Measurements from ENCODE around the gene TAS2R3. TPM values are rescaled to one million over a fixed set of nuclear protein-coding genes. Genes with fewer than 3 reads are reported as not detected.

Gene TAS2R3
- total and polyA plus RNA-seq, 3 experiments from 2014 or later: 0.98 to 1.0 TPM; not detected in 1

DNA sequence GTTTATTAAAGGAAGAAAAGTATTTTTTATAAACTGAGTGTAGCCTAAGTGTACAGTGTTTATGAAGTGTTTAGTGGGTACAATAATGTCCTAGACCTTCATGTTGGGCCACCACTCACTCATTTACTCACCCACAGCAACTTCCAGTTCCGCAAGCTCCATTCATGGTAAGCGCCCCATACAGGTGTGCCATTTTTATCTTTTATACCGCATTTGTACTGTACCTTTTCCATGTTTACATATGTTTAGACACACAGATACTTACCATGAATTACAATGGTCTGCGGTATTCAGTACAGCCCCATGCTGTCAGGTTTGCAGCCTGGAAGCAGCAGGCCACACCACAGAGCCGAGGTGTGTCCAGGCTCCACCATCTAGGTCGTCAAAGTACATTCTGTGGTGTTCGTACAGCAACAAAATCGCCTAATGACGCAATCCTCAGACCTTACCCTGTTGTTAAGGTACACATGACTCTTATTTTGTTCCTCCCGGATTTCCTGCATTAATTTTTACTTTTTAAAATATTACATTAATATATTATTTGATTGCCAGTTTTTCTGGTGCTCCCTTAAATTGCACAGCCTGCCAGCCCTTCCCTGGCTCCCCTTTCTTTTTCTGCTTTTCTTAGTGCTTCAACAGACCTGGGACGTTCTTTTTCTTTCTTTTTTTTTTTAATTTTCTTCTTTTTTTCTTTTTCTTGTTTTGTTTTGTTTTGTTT lies 26.6 kb upstream of the TAS2R3 start:
- ChIA-PET CTCF (interaction anchor here (0.6 to 3.2 kb wide), 30 partner anchors 8 to 1740 kb away, joined by 3 to 34 read pairs (median 4); partner anchors contain the start of genes AGK, DENND11, MRPS33 and TAS2R4), POLR2A (interaction anchor here (1.3 to 1.4 kb wide), 2 partner anchors 36 to 83 kb away, joined by 5 to 22 read pairs; partner anchors contain the start of gene DENND11)
- peak overlapping the region; percentile 85 for H3K27ac ChIP-seq (ENCODE audit: low read depth, low read length)
- H3K27me3 ChIP-seq (ENCODE audit: insufficient read depth, low read length, poor library complexity, severe bottlenecking): no peaks in the 10 kb centered on the region
- H3K36me3 Mint-ChIP-seq: peaks cover 0 to 34% (median 11%) of the 10 kb centered on the region in 3 donors
- peaks cover 40 to 61% (median 58%) of the 10 kb centered on the region in 3 donors for H3K4me1 Mint-ChIP-seq
- H3K4me3 ChIP-seq (ENCODE audit: low read length): peak overlapping the region; percentile 67
- no peaks in the 10 kb centered on the region for H3K27me3 Mint-ChIP-seq
- peak; percentile 6 to 47 (median 34) for DNase-seq
- H3K9me3 Mint-ChIP-seq: no peaks in the 10 kb centered on the region
- H3K27ac Mint-ChIP-seq: peak overlapping the region; percentile 88 to 99 (median 98)
- no peaks in the 10 kb centered on the region for H3K9me3 ChIP-seq (ENCODE audit: low read length)
- H3K36me3 ChIP-seq (ENCODE audit: insufficient read depth, low read length): peaks cover 25% of the 10 kb centered on the region
- peaks cover 33% of the 10 kb centered on the region for H3K4me1 ChIP-seq (ENCODE audit: insufficient read depth, low read length)
- peak overlapping the region; percentile 93 to 99 (median 98) for H3K4me3 Mint-ChIP-seq

DNA sequence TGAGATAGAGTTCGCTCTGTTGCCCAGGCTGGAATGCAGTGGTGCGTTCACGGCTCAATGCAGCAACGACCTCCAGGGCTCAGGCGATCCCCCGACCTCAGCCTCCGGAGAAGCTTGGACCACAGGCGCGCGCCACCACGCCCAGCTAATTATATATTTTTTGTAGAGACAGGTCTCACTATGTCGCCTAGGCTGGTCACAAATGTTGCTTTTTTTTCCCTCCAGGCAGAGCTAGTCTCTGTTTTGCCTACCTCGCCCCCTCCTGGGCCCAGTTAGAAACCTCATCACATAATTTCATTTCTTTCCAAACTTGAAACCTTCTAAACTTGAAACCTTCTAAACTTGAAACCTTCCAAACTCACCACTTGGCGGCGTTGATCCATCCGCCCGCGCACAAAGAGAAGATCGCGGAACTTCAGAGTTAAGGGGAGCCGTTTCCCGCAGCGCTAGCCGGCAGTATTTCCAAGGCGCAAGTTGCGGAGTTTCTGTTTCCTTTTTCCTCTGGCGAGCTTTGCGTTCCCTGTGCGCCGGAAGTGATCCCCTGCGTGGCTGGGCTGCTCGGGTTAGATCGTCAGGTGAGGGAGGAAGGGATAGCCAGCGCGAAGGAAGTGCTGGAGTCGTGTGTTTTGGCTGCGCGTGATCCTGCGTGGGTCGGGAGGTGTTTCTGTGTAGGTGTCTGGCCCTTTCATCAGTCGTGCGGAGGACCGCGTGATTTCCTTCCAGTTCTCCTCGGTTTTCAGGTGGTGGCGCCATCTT lies 25.9 kb upstream of the TAS2R3 start, which contains the start of gene SSBP1:
TSS of gene SSBP1 (plus strand) at position 523 of the 756 bp plus-strand sequence. CDS start 809 bp downstream, outside the sequence.
- ChIA-PET POLR2A (interaction anchor here (0.6 to 1.5 kb wide), 5 partner anchors 30 to 723 kb away, joined by 4 to 22 read pairs (median 7); partner anchors contain the start of genes AGK, DENND11, MRPS33 and WEE2), CTCF (interaction anchor here (0.6 to 3.2 kb wide), 33 partner anchors 9 to 1740 kb away, joined by 3 to 34 read pairs (median 4); partner anchors contain the start of genes AGK, DENND11, MRPS33 and TAS2R4)
- Histone ChIP-seq H3K27ac (ENCODE audit: low read depth, low read length) (peak within 1 kb of the TSS; percentile 85), H3K9me3 (ENCODE audit: low read length) (no peaks in the 10 kb centered on the region), H3K4me1 (ENCODE audit: insufficient read depth, low read length) (peaks cover 33% of the 10 kb centered on the region), H3K27me3 (ENCODE audit: insufficient read depth, low read length, poor library complexity, severe bottlenecking) (no peaks in the 10 kb centered on the region), H3K4me3 (ENCODE audit: low read length) (peak within 1 kb of the TSS; percentile 76), H3K36me3 (ENCODE audit: insufficient read depth, low read length) (peaks cover 31% of the 10 kb centered on the region)
- Mint-ChIP-seq H3K27me3 (no peaks in the 10 kb centered on the region), H3K27ac (peak within 1 kb of the TSS; percentile 88 to 99 (median 98)), H3K4me1 (peaks cover 42 to 66% (median 63%) of the 10 kb centered on the region in 3 donors), H3K9me3 (no peaks in the 10 kb centered on the region), H3K4me3 (peak within 1 kb of the TSS; percentile 93 to 99 (median 98)), H3K36me3 (peaks cover 0 to 42% (median 15%) of the 10 kb centered on the region in 3 donors)
- peak; percentile 80 to 93 (median 92) for DNase-seq

DNA sequence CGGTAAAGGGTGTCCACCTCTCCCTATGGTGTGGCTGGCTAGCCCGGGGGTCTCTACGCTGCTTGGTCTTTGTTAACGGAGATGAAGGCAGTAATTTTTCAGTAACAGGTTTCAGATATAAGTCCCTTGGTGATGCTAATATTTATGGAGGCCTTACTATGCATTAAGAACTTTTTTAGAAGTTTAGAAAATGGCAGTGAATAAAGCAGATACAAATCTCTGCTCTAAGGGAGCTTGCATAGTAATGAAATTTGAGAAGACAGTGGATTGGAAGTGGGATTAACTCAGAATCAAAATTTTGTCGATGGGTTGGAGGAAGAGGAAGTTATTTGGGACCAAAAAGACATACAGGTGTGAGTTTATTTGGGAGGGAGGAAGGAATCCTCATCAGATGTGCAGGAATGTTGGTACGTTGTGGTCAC lies 25.3 kb upstream of the TAS2R3 start:
- DNase-seq: no peak
- Histone ChIP-seq H3K36me3 (ENCODE audit: insufficient read depth, low read length) (peaks cover 37% of the 10 kb centered on the region), H3K4me1 (ENCODE audit: insufficient read depth, low read length) (peaks cover 33% of the 10 kb centered on the region), H3K4me3 (ENCODE audit: low read length) (peak overlapping the region; percentile 76), H3K27ac (ENCODE audit: low read depth, low read length) (peak overlapping the region; percentile 85), H3K9me3 (ENCODE audit: low read length) (no peaks in the 10 kb centered on the region), H3K27me3 (ENCODE audit: insufficient read depth, low read length, poor library complexity, severe bottlenecking) (no peaks in the 10 kb centered on the region)
- CTCF ChIA-PET: interaction anchor here (0.8 to 3.2 kb wide), 25 partner anchors 10 to 727 kb away, joined by 3 to 34 read pairs (median 5); partner anchors contain the start of genes AGK, DENND11, MRPS33 and TAS2R4
- Mint-ChIP-seq H3K4me1 (peaks cover 45 to 71% (median 66%) of the 10 kb centered on the region in 3 donors), H3K36me3 (peaks cover 4 to 48% (median 17%) of the 10 kb centered on the region in 3 donors), H3K27me3 (no peaks in the 10 kb centered on the region), H3K4me3 (peak overlapping the region; percentile 93 to 99 (median 98)), H3K9me3 (no peaks in the 10 kb centered on the region), H3K27ac (peak overlapping the region; percentile 88 to 99 (median 98))
- POLR2A ChIA-PET: interaction anchor here (1.0 to 1.5 kb wide), 4 partner anchors 37 to 724 kb away, joined by 5 to 22 read pairs (median 8); partner anchors contain the start of genes AGK, DENND11 and MRPS33

DNA sequence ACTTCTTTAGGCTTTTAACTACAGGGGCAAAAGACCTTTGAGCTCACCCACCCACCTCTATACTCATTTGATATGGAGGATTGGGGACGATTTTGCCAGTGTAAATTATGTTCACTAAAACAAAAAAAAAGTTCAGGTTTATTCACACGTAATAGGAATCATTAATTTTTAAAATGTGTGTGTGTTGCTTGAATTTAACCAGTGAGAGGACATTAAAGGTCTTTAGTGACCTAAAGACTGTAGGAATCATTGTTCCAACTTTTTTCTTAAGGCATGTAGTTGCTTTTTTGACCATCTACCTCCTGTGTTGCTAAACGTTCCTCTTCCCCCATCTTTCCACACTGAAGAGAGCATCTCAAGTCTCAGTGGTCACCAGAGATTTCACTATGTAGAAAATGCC lies 24.6 kb upstream of the TAS2R3 start:
- H3K36me3 Mint-ChIP-seq: peaks cover 6 to 54% (median 22%) of the 10 kb centered on the region in 3 donors
- peaks cover 46 to 78% (median 73%) of the 10 kb centered on the region in 3 donors for H3K4me1 Mint-ChIP-seq
- H3K9me3 Mint-ChIP-seq: no peaks in the 10 kb centered on the region
- Histone ChIP-seq H3K9me3 (ENCODE audit: low read length) (no peaks in the 10 kb centered on the region), H3K36me3 (ENCODE audit: insufficient read depth, low read length) (peaks cover 43% of the 10 kb centered on the region), H3K27me3 (ENCODE audit: insufficient read depth, low read length, poor library complexity, severe bottlenecking) (no peaks in the 10 kb centered on the region), H3K4me1 (ENCODE audit: insufficient read depth, low read length) (peaks cover 33% of the 10 kb centered on the region), H3K4me3 (ENCODE audit: low read length) (peak overlapping the region; percentile 76), H3K27ac (ENCODE audit: low read depth, low read length) (no peak overlapping the region)
- H3K27me3 Mint-ChIP-seq: no peaks in the 10 kb centered on the region
- ChIA-PET POLR2A (interaction anchor here (1.5 kb wide), 1 partner anchor 188 kb away, joined by 9 read pairs; the partner anchor contains the start of gene AGK), CTCF (interaction anchor here (1.3 to 3.2 kb wide), 6 partner anchors 10 to 728 kb away, joined by 4 to 29 read pairs (median 8); partner anchors contain the start of genes AGK and DENND11)
- DNase-seq: no peak
- H3K4me3 Mint-ChIP-seq: peak overlapping the region; percentile 62 to 99 (median 98)
- peak overlapping the region; percentile 76 to 98 (median 90) for H3K27ac Mint-ChIP-seq

DNA sequence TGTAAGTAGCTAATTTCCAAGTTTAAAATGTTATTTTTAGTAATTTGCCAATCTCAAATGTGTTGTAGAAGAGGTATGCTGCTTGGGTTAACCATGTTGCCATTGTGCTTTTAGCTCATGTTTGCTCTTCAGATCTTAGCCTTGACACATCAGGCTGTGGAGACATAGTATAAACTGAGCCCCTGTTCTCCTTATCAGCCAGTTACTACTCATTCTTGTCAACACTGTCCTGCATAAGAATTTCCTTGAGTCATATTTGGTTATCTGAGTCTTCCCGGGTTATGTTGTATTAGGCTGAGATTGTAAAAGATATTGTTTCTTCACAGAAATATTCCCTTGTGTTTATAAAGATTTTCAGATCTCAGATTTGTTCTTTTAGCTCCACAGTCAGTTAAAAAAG lies 21.7 kb upstream of the TAS2R3 start:
- no peak overlapping the region for H3K27ac ChIP-seq (ENCODE audit: low read depth, low read length)
- H3K9me3 Mint-ChIP-seq: no peaks in the 10 kb centered on the region
- H3K9me3 ChIP-seq (ENCODE audit: low read length): no peaks in the 10 kb centered on the region
- peaks cover 6 to 79% (median 25%) of the 10 kb centered on the region in 3 donors for H3K36me3 Mint-ChIP-seq
- CTCF ChIA-PET: interaction anchor here (0.9 kb wide), 1 partner anchor 88 kb away, joined by 3 read pairs; no protein-coding TSS in a partner anchor
- peaks cover 27% of the 10 kb centered on the region for H3K4me1 ChIP-seq (ENCODE audit: insufficient read depth, low read length)
- H3K36me3 ChIP-seq (ENCODE audit: insufficient read depth, low read length): peaks cover 63% of the 10 kb centered on the region
- H3K4me1 Mint-ChIP-seq: peaks cover 44 to 69% (median 67%) of the 10 kb centered on the region in 3 donors
- DNase-seq: no peak
- H3K27me3 ChIP-seq (ENCODE audit: insufficient read depth, low read length, poor library complexity, severe bottlenecking): no peaks in the 10 kb centered on the region
- no peaks in the 10 kb centered on the region for H3K27me3 Mint-ChIP-seq
- H3K27ac Mint-ChIP-seq: no peak overlapping the region
- POLR2A ChIA-PET: no interaction called here
- H3K4me3 ChIP-seq (ENCODE audit: low read length): no peak overlapping the region
- H3K4me3 Mint-ChIP-seq: peak overlapping the region in 2 of 7 donors; percentile 4 to 22

DNA sequence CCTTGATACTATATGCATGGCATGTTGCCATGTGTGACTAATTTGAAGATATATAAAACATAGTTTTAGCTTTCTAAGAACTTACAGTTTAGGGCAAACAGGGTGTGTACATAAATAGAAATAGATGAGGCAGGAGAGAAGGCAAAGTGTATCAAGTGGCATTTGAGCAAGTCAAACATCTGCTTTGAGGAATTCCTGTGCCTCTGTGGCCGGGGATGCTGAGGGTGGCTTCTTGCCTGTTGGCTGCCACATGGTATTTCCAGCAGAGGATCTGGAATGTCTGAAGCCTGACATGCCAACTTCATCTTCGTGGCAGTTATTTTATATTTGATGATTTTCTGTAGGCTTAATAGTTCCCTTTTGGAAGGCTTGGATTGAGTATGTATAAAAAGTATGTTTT lies 19.8 kb upstream of the TAS2R3 start:
- DNase-seq: no peak
- CTCF ChIA-PET: no interaction called here
- H3K27me3 ChIP-seq (ENCODE audit: insufficient read depth, low read length, poor library complexity, severe bottlenecking): no peaks in the 10 kb centered on the region
- no peak overlapping the region for H3K27ac ChIP-seq (ENCODE audit: low read depth, low read length)
- H3K9me3 Mint-ChIP-seq: no peaks in the 10 kb centered on the region
- H3K4me3 ChIP-seq (ENCODE audit: low read length): no peak overlapping the region
- peaks cover 29 to 51% (median 48%) of the 10 kb centered on the region in 3 donors for H3K4me1 Mint-ChIP-seq
- no peak overlapping the region for H3K4me3 Mint-ChIP-seq
- H3K36me3 ChIP-seq (ENCODE audit: insufficient read depth, low read length): peaks cover 71% of the 10 kb centered on the region
- no peaks in the 10 kb centered on the region for H3K27me3 Mint-ChIP-seq
- H3K27ac Mint-ChIP-seq: peak overlapping the region in 1 of 8 donors; percentile 8
- H3K4me1 ChIP-seq (ENCODE audit: insufficient read depth, low read length): peaks cover 20% of the 10 kb centered on the region
- no peaks in the 10 kb centered on the region for H3K9me3 ChIP-seq (ENCODE audit: low read length)
- H3K36me3 Mint-ChIP-seq: peaks cover 6 to 84% (median 25%) of the 10 kb centered on the region in 3 donors
- POLR2A ChIA-PET: no interaction called here

DNA sequence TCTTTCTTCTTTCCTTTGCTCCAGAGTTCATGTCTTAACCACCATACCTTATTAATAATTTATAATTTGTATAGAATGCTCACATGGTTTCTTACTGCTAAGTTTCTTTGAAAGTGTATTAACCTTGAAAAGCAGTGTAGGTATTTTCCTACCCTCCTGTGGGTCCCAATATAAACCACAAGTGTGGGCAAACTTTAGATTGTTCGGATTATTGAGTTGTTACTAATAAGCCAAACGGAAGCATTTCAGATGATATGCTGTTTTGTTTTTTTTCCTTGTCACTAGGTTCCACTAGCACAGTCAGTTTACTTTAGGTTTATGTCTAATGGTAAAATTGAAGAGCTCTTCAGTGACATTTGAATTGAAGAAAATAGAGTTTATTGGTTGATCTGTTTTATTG lies 15.5 kb upstream of the TAS2R3 start:
- H3K4me3 ChIP-seq (ENCODE audit: low read length): no peak overlapping the region
- H3K36me3 ChIP-seq (ENCODE audit: insufficient read depth, low read length): peaks cover 73% of the 10 kb centered on the region
- POLR2A ChIA-PET: interaction anchor here (0.7 kb wide), 1 partner anchor 665 kb away, joined by 5 read pairs; no protein-coding TSS in a partner anchor
- Mint-ChIP-seq H3K4me1 (peaks cover 2 to 16% (median 9%) of the 10 kb centered on the region in 3 donors), H3K27me3 (no peaks in the 10 kb centered on the region), H3K36me3 (peaks cover 42 to 89% (median 43%) of the 10 kb centered on the region in 3 donors), H3K4me3 (no peak overlapping the region), H3K27ac (no peak overlapping the region), H3K9me3 (peaks cover 13 to 34% (median 32%) of the 10 kb centered on the region in 5 donors)
- DNase-seq: no peak
- no peak overlapping the region for H3K27ac ChIP-seq (ENCODE audit: low read depth, low read length)
- CTCF ChIA-PET: interaction anchor here (1.6 kb wide), 1 partner anchor 10 kb away, joined by 4 read pairs; the partner anchor contains the start of gene SSBP1
- no peaks in the 10 kb centered on the region for H3K4me1 ChIP-seq (ENCODE audit: insufficient read depth, low read length)
- peaks cover 5% of the 10 kb centered on the region for H3K9me3 ChIP-seq (ENCODE audit: low read length)
- no peaks in the 10 kb centered on the region for H3K27me3 ChIP-seq (ENCODE audit: insufficient read depth, low read length, poor library complexity, severe bottlenecking)
